Keratinocyte (primary cell): ENCODE results near the gene DRD3. TPM values are rescaled to one million over a fixed set of nuclear protein-coding genes. Genes with fewer than 3 reads are reported as not detected.

Experiments
- DNase-seq: peaks from one replicate; pipeline ENCODE4 v3.0.0-alpha.2; 2011; ENCODE audit warnings: low read depth, missing footprints, low spot score
- FAIRE-seq: peaks from 2 replicates; lab custom pipeline; 2011; peaks lifted over from hg19 to GRCh38; lab: Jason Lieb, UNC
- H2AFZ ChIP-seq: 2 replicates; pipeline ENCODE4 v1.6.0; 2012; ENCODE audit warnings: low read length, control low read depth, inconsistent platforms; ENCODE audit not compliant: control insufficient read depth
- H3K27ac ChIP-seq: 2 replicates; pipeline ENCODE4 v1.5.1; 2011; ENCODE audit warnings: low read length; ENCODE audit not compliant: control insufficient read depth, insufficient read depth
- H3K27me3 ChIP-seq: 3 replicates; pipeline ENCODE4 v1.6.0; 2011; ENCODE audit warnings: low read length; ENCODE audit not compliant: control insufficient read depth, insufficient read depth; ENCODE audit errors: extremely low read depth
- H3K36me3 ChIP-seq, 2 experiments: 2 replicates in 1 of 2; 3 replicates in 1 of 2; pipeline ENCODE4 v1.5.1; 2011; ENCODE audit warnings: low read length in 2 of 2, mild to moderate bottlenecking in 1 of 2; ENCODE audit not compliant: control insufficient read depth in 2 of 2, insufficient read depth in 2 of 2; ENCODE audit errors: extremely low read depth in 1 of 2
- H3K4me1 ChIP-seq: 3 replicates; pipeline ENCODE4 v1.5.1; 2011; ENCODE audit warnings: low read length; ENCODE audit not compliant: control insufficient read depth, insufficient read depth; ENCODE audit errors: extremely low read depth
- H3K4me2 ChIP-seq: 3 replicates; pipeline ENCODE4 v1.6.0; 2011; ENCODE audit warnings: low read depth, low read length; ENCODE audit not compliant: control insufficient read depth, insufficient read depth; ENCODE audit errors: extremely low read depth
- H3K4me3 ChIP-seq, 3 experiments: fragments of 200-600 bp in 1 of 3; sonication (generic) in 1 of 3; 2 replicates in 2 of 3; 3 replicates in 1 of 3; pipeline ENCODE4 v1.5.1; 2011 to 2016; ENCODE audit warnings: low read length in 3 of 3, mild to moderate bottlenecking in 3 of 3, control low read depth in 2 of 3, inconsistent platforms in 1 of 3, low read depth in 1 of 3, mixed read lengths in 1 of 3, mixed run types in 1 of 3, moderate library complexity in 1 of 3; ENCODE audit not compliant: control insufficient read depth in 2 of 3, insufficient read depth in 2 of 3; ENCODE audit errors: extremely low read depth in 1 of 3
- H3K79me2 ChIP-seq: 2 replicates; pipeline ENCODE4 v1.6.0; 2012; ENCODE audit warnings: low read length; ENCODE audit not compliant: control insufficient read depth, insufficient read depth
- H3K9ac ChIP-seq: 3 replicates; pipeline ENCODE4 v1.6.0; 2011; ENCODE audit warnings: low read length; ENCODE audit not compliant: control insufficient read depth, insufficient read depth; ENCODE audit errors: extremely low read depth
- H3K9me1 ChIP-seq: 3 replicates; pipeline ENCODE4 v1.6.0; 2011; ENCODE audit warnings: low read length; ENCODE audit not compliant: control insufficient read depth, insufficient read depth; ENCODE audit errors: extremely low read depth
- H3K9me3 ChIP-seq: 2 replicates; pipeline ENCODE4 v1.5.1; 2012; ENCODE audit warnings: low read depth, low read length; ENCODE audit not compliant: control insufficient read depth
- H4K20me1 ChIP-seq: 3 replicates; pipeline ENCODE4 v1.6.0; 2011; ENCODE audit warnings: low read length; ENCODE audit not compliant: control insufficient read depth, insufficient read depth; ENCODE audit errors: extremely low read depth
- CTCF ChIP-seq, 3 experiments: IDR thresholded peaks in 1 of 3; conservative IDR thresholded peaks in 1 of 3; optimal IDR thresholded peaks in 1 of 3; 2 replicates in 2 of 3; 3 replicates in 1 of 3; pipeline versions ENCODE3 to v1.5.1; 2011; ENCODE audit warnings: low read length in 3 of 3, mild to moderate bottlenecking in 3 of 3, moderate library complexity in 2 of 3, control low read depth in 1 of 3, inconsistent platforms in 1 of 3; ENCODE audit not compliant: insufficient read depth in 2 of 3; ENCODE audit errors: extremely low read depth in 1 of 3
- EZH2 ChIP-seq: IDR thresholded peaks from one replicate; pipeline ENCODE4 v1.6.1; 2012; ENCODE audit warnings: inconsistent platforms, mild to moderate bottlenecking, low read length, moderate library complexity
- dilution Hi-C: fragments of 300-500 bp; cut with MboI; formaldehyde crosslinking; loops from one replicate; pipeline ENCODE4 v1.7.0; 2020; ENCODE audit warnings: low sequenced_read_pairs; ENCODE audit not compliant: extremely low pct_ligation_motif_present
- polyA plus RNA-seq, 5 experiments: library from polyadenylated mRNA; depleted of rRNA in 3 of 5; stranded (reverse) in 3 of 5; stranded (forward) in 1 of 5; unstranded in 1 of 5; fragments of >200 nt; gene quantifications; 1 replicate in 1 of 5; 2 replicates in 3 of 5; 3 replicates in 1 of 5; pipeline versions ENCODE4 v1.2.1 to v1.2.3, GENCODE V29; 2011 to 2012; ENCODE audit warnings: missing spikeins in 2 of 5, low read depth in 1 of 5, low replicate concordance in 1 of 5

Gene DRD3
- polyA plus RNA-seq, 1 donor (not counting 4 experiments of a cell fraction or from before 2014, with no cell fraction given) = not detected

GRCh38 chr3:114078126-114078525 lies 100.7 kb downstream of the DRD3 start:
- dilution Hi-C loops = no loop called here
- Histone ChIP-seq H3K4me1 (no peaks in the 10 kb centered on the region), H3K4me3 (no peak overlapping the region), H4K20me1 (no peaks in the 10 kb centered on the region), H2AFZ (no peak overlapping the region), H3K9me3 (no peaks in the 10 kb centered on the region), H3K79me2 (no peaks in the 10 kb centered on the region), H3K27ac (no peak overlapping the region), H3K4me2 (no peak overlapping the region), H3K27me3 (no peaks in the 10 kb centered on the region), H3K9ac (no peak overlapping the region), H3K36me3 (peaks cover 20 to 22% of the 10 kb centered on the region in 2 experiments), H3K9me1 (no peaks in the 10 kb centered on the region)
- no peak for DNase-seq
- FAIRE-seq = no peak
- TF ChIP-seq CTCF (optimal IDR thresholded peaks at IDR 0.05 in 1 of 3, IDR thresholded peaks at IDR 0.05 in 1 of 3, conservative IDR thresholded peaks at IDR 0.05 in 1 of 3; ENCODE audit: extremely low read depth in 1 of 3, insufficient read depth in 2 of 3, low read length in 3 of 3) = no peak
- no peak for TF ChIP-seq EZH2

Other genes with a start within 250 kb of the DRD3 start
- 1.4 to 2.3 TPM (median 1.4 TPM) in 3 replicates for gene ZDHHC23, start 231.0 kb downstream of the DRD3 start, polyA plus RNA-seq
- gene CCDC191, start 122.5 kb downstream of the DRD3 start, polyA plus RNA-seq = 1.5 to 3.6 TPM (median 3.6 TPM) in 3 replicates
- 11.0 to 18.3 TPM (median 15.2 TPM) in 3 replicates for gene QTRT2, start 122.3 kb downstream of the DRD3 start, polyA plus RNA-seq
- not detected in 3 replicates for gene ZNF80, start 58.5 kb upstream of the DRD3 start, polyA plus RNA-seq
- gene TIGIT, start 115.0 kb upstream of the DRD3 start, polyA plus RNA-seq = not detected in 3 replicates